CD1c-positive myeloid dendritic cell (primary cell): ENCODE measurements around the gene SCUBE1.

ENCODE experiments used
- DNase-seq: peaks from one replicate; pipeline ENCODE4 v3.0.0-alpha.2; 2016; ENCODE audit errors: extremely low spot score

SCUBE1 gene

GRCh38 chr22:43236411-43237166 is 106.6 kb downstream of the SCUBE1 start:
- no peak for DNase-seq

GRCh38 chr22:43235445-43236409 is 107.4 kb downstream of the SCUBE1 start:
- DNase-seq: no peak

- no peak for DNase-seq
Measured at GRCh38 chr22:43234264-43234988, 108.7 kb downstream of the SCUBE1 start.

- DNase-seq: no peak
Measured at GRCh38 chr22:43233529-43233928, 109.6 kb downstream of the SCUBE1 start.

- no peak for DNase-seq
Measured at GRCh38 chr22:43232445-43232844, 110.7 kb downstream of the SCUBE1 start.

DNA sequence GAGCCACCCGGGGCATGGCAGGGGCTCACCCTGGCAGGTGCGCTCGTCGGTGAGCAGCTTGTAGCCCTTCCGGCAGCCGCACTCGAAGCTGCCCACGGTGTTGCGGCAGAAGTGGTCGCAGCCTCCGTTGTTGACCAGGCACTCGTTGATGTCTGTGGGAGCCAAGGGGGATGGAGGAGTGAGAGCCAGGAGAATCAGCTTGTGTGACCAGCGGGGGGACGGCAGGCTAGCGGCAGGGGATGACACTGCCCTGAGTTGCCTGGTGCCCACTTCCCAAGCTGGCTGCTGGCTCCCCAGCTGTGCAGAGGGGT is 111.5 kb downstream of the SCUBE1 start:
- DNase-seq: no peak

DNA sequence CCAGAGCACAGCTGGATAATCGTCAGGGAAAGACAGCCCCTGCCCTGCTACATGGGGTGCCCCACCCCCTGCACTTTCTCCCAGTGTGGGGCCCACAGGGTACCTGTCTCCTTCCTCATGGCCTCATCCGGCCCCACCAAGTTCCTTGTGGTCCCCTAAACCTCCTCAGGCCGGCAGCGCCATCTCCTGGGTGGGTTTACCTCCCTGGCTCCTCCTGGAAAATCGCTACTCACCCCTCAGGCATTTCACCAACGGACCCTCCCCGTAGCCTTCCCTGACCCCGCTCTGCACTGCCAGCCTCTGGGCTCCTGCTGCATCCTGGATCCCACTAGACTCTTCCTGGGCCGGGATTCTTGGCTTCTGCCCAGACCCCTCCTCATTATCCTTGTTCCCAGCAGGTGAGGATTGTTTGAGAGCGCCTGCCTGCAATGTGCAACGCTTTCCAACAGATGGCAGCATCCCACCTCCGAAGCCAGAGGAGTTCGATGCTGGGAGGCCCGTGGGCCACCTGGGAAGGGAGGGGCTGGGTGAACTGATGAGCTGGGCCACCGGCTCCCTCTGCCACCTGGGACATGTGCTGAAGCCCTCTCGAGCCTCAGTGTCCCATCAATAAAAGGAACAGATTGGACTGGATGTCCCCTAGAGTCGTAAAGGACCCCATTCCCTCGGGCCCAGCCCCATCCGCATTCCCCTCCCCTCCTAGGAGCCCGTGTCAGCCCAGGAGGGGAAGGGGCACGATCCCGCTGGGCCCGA is 112.0 kb downstream of the SCUBE1 start:
- DNase-seq: peak; percentile 63

GRCh38 chr22:43230571-43230970 is 112.6 kb downstream of the SCUBE1 start:
- DNase-seq: no peak

DNA sequence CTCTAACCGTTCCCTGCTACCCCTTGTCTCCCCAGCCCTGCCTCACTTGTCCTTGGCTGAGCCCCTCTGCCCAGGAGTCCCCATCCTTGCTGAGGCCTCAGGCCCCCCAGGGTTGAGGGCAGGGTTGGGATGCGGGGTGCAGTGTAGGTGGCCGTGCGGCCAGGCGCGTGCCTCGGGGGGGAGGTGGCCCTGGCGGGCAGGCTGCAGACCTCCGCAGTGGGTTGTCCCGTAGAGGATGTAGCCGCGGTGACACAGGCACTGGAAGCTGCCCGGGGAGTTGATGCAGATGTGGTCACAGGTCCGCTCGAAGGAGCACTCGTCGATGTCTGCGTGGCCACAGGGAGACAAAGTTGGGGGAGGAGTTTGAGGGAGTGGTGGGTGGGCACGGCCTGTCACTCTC is 114.3 kb downstream of the SCUBE1 start:
- DNase-seq: no peak

DNA sequence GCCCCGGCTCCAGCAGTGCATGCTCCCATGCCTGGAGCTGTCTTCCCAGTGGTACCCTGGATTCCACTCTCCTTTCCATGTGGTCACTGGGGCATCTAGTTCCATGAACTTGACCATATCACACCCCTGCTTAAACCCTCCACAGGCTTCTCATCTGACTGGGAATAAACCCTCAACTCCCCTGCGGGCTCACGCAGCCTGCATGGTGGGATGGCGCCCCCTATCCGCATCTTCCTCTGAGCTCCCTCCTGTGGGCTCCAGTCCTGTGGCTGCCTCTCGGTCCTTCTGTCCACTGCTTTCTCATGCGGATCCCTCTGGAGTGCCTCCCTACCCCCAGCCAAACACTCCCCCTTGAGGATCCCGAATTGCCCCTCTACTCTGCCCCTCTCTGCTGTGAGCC is 114.8 kb downstream of the SCUBE1 start:
- no peak for DNase-seq

- DNase-seq: no peak
Measured at GRCh38 chr22:43227239-43227630, 115.9 kb downstream of the SCUBE1 start.

- no peak for DNase-seq
Measured at GRCh38 chr22:43226377-43227238, 116.6 kb downstream of the SCUBE1 start.

DNA sequence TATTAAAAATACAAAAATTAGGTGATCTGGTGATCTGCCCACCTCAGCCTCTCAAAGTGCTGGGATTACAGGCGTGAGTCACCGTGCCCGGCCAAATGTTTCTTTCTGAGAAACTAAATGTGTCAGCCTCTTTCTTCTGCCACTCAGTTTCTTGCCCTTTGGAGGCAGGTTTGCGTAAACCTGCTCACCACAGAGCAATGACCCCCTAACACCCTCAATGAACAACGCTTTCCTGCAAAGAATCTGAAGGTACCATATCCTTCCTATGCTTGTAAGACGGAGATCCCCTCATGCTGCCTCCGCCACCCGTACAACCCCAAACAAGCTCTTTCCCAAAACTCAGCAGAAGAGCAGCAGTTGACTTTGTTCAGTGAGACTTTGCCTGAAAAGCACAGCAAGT is 117.6 kb downstream of the SCUBE1 start:
- no peak for DNase-seq

GRCh38 chr22:43222987-43223386 is 120.2 kb downstream of the SCUBE1 start:
- DNase-seq: no peak

GRCh38 chr22:43222262-43222661 is 120.9 kb downstream of the SCUBE1 start:
- no peak for DNase-seq

- DNase-seq: no peak
Measured at GRCh38 chr22:43220625-43221380, 122.4 kb downstream of the SCUBE1 start.

GRCh38 chr22:43218786-43219185 is 124.4 kb downstream of the SCUBE1 start:
- DNase-seq: no peak

DNA sequence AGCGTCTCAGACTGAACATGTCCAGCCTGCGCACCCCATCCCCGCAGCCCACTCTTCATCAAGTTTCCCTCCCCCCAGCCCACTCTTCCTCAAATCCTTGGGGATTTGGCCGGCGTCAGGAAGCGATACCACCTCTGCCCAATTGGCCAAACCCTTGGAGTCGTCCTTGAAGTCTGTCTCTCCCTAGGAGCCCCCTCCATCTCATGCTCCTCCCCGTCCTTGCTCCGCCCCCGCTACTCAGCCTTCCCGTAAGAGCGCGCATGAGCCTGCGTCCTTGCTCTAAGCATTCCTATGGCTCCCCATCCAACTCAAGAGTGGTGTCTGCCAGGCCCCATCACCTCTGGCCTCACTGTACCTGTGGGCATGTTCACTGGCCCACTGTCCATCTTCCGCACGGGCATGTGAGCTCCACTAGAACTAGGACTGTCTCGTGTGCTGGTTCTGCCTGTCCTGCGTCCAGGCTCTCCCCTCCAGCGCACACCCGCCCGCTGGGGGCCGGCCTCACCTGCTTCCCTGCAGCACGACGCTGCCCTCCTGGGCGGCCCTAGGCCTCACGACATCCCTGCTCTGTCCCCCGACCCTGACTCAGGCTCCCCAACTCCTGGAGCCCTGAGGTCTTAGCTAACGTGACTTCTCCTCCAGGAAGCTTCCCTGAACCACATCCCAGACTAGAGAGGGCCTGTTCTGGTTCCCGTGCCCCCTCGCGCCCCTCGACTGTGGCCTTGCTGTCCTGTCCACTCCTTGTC is 125.7 kb downstream of the SCUBE1 start:
- no peak for DNase-seq

DNA sequence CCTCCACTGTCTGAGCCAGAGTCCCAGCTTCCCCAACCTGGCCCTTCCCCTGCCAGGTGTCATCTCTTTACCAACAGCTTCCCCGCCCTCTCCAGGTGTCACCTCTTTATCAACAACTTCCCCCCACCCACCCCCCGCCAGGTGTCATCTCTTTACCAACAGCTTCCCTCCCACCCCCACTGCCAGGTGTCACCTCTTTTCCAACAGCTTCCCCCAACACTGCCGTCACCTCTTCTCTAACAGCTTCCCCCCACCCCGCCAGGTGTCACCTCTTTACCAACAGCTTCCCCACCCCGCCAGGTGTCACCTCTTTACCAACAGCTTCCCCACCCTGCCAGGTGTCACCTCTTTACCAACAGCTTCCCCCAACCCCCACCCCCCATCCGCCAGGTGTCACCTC is 126.4 kb downstream of the SCUBE1 start:
- DNase-seq: no peak
